Neural cell (in vitro differentiated cells): ENCODE data around the gene OR11A1. TPM values are rescaled to one million over a fixed set of nuclear protein-coding genes. Genes with fewer than 3 reads are reported as not detected.
"Not testable (repeated sequence)": the region's sequence is repeated elsewhere in the genome, so short reads cannot be mapped to it uniquely, and the experiment has no call there.

Experiments used
- H2AFZ ChIP-seq: fragments of 200-600, 300-800 bp; sonication (generic), shearing (Covaris generic); 2 replicates; pipeline ENCODE4 v1.6.0; 2014; ENCODE audit warnings: low read depth, mild to moderate bottlenecking, antibody characterized with exemption, low read length, moderate library complexity
- H3F3A ChIP-seq: fragments of 200-600 bp; shearing (Covaris generic); 2 replicates; pipeline ENCODE4 v1.6.1; 2016; ENCODE audit warnings: mild to moderate bottlenecking, moderate library complexity, mixed read lengths, antibody characterized with exemption, low read length; ENCODE audit not compliant: insufficient read depth, poor library complexity, severe bottlenecking
- H3K27ac ChIP-seq: fragments of 200-600, 300-800 bp; sonication (generic), shearing (Covaris generic); 2 replicates; pipeline ENCODE4 v1.5.1; 2014; ENCODE audit warnings: mild to moderate bottlenecking, low read length, moderate library complexity
- H3K27me3 ChIP-seq: fragments of 300-800, 200-600 bp; sonication (generic), shearing (Covaris generic); 2 replicates; pipeline ENCODE4 v1.6.0; 2014; ENCODE audit warnings: mild to moderate bottlenecking, low read depth, low read length, moderate library complexity; ENCODE audit not compliant: insufficient read depth
- H3K36me3 ChIP-seq: fragments of 300-800, 200-600 bp; sonication (generic), shearing (Covaris generic); 2 replicates; pipeline ENCODE4 v1.5.1; 2014; ENCODE audit warnings: mild to moderate bottlenecking, antibody characterized with exemption, low read length, moderate library complexity; ENCODE audit not compliant: insufficient read depth
- H3K4me2 ChIP-seq: fragments of 300-800, 200-600 bp; sonication (generic), shearing (Covaris generic); 2 replicates; pipeline ENCODE4 v1.6.0; 2014; ENCODE audit warnings: mild to moderate bottlenecking, low read length
- H3K4me3 ChIP-seq: fragments of 300-800, 200-600 bp; sonication (generic), shearing (Covaris generic); 2 replicates; pipeline ENCODE4 v1.5.1; 2014; ENCODE audit warnings: mild to moderate bottlenecking, low read length, moderate library complexity
- H3K79me2 ChIP-seq: fragments of 200-600 bp; shearing (Covaris generic); replicated peaks from 2 replicates; pipeline ENCODE4 v1.6.0; 2014; ENCODE audit warnings: mild to moderate bottlenecking, low read length, moderate library complexity; ENCODE audit not compliant: insufficient read depth
- H3K9ac ChIP-seq: fragments of 300-800, 200-600 bp; sonication (generic), shearing (Covaris generic); 2 replicates; pipeline ENCODE4 v1.6.1; 2016; ENCODE audit warnings: mild to moderate bottlenecking, low read length, mixed read lengths
- H3K9me2 ChIP-seq: fragments of 200-600 bp; shearing (Covaris generic); 2 replicates; pipeline ENCODE4 v1.6.1; 2016; ENCODE audit warnings: mild to moderate bottlenecking, low read length, mixed read lengths; ENCODE audit not compliant: insufficient read depth
- H3K9me3 ChIP-seq: fragments of 200-600, 300-800 bp; sonication (generic), shearing (Covaris generic); 2 replicates; pipeline ENCODE4 v1.6.1; 2016; ENCODE audit warnings: mild to moderate bottlenecking, mixed run types, low read length, moderate library complexity, mixed read lengths
- H4K20me1 ChIP-seq: fragments of 200-600 bp; shearing (Covaris generic); 2 replicates; pipeline ENCODE4 v1.6.1; 2016; ENCODE audit warnings: mild to moderate bottlenecking, mixed run types; ENCODE audit not compliant: insufficient read depth
- EP300 ChIP-seq: fragments of 450-650 bp; conservative IDR thresholded peaks from 2 replicates; pipeline ENCODE4 v1.6.1; 2014; ENCODE audit warnings: antibody characterized with exemption, mild to moderate bottlenecking, moderate library complexity; ENCODE audit not compliant: poor library complexity, severe bottlenecking
- EZH2 ChIP-seq: fragments of 200-600, 300-800 bp; shearing (Covaris generic), sonication (generic); IDR thresholded peaks from 2 replicates; pipeline ENCODE4 v1.6.1; 2014; ENCODE audit warnings: antibody characterized with exemption, low read length, borderline replicate concordance, mild to moderate bottlenecking; ENCODE audit not compliant: insufficient read depth, poor library complexity, severe bottlenecking
- MXI1 ChIP-seq: fragments of 450-650 bp; conservative IDR thresholded peaks from 2 replicates; pipeline ENCODE4 v1.6.1; 2014; ENCODE audit warnings: antibody characterized with exemption, mild to moderate bottlenecking; ENCODE audit not compliant: poor library complexity, severe bottlenecking
- POLR2AphosphoS5 ChIP-seq: IDR thresholded peaks from 2 replicates; pipeline ENCODE4 v1.6.1; 2012
- RAD21 ChIP-seq: fragments of 450-650 bp; conservative IDR thresholded peaks from 2 replicates; pipeline ENCODE4 v1.6.1; 2014; ENCODE audit warnings: antibody characterized with exemption, mild to moderate bottlenecking, moderate library complexity
- SMC3 ChIP-seq: fragments of 450-650 bp; conservative IDR thresholded peaks from 2 replicates; pipeline ENCODE4 v1.6.1; 2014; ENCODE audit warnings: antibody characterized with exemption, mild to moderate bottlenecking, moderate library complexity; ENCODE audit not compliant: poor library complexity
- TAF1 ChIP-seq: IDR thresholded peaks from 2 replicates; pipeline ENCODE4 v1.6.1; 2012; ENCODE audit warnings: low read depth
- polyA plus RNA-seq: library from polyadenylated mRNA; depleted of rRNA; stranded (reverse); fragments of >200 nt; gene quantifications from 2 replicates; pipeline ENCODE4 v1.2.3, GENCODE V29; 2014
- TF ChIP-seq, protein P1 (sequence below): fragments of 450-650 bp; IDR thresholded peaks from 2 replicates; pipeline ENCODE4 v1.5.1; 2014; ENCODE audit warnings: antibody characterized with exemption, mild to moderate bottlenecking, moderate library complexity; ENCODE audit not compliant: poor library complexity, severe bottlenecking
- TF ChIP-seq, protein P2 (sequence below): IDR thresholded peaks from 2 replicates; pipeline ENCODE4 v1.6.1; 2012; ENCODE audit warnings: borderline replicate concordance

Gene OR11A1
- polyA plus RNA-seq, 1 donor from 2014 or later, result not detected

DNA sequence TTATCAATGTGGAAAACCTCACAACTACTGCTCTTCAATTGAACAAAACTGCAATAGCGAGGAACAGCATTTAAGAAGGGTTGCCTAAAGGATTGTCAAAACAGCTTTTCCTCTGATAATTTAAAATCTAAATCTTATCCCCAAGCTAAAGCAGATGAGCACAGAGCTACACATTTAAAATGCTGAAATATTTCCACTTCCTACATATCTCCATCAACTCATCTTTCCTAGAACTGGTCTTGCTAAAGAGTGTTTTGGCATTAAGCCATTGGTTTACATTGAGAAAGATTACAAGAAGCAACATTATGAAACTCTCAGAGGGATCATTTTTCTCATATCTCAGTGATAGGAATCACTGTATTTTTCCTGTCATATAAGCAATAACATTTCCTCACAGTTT, 14.2 kb downstream of the OR11A1 start:
- no peaks in the 10 kb centered on the region for H3F3A ChIP-seq
- H3K36me3 ChIP-seq, result no peaks in the 10 kb centered on the region
- H3K9me3 ChIP-seq, result no peaks in the 10 kb centered on the region
- TF ChIP-seq SMC3, result no peak
- no peak for TF ChIP-seq EZH2
- TF ChIP-seq, protein P1, sequence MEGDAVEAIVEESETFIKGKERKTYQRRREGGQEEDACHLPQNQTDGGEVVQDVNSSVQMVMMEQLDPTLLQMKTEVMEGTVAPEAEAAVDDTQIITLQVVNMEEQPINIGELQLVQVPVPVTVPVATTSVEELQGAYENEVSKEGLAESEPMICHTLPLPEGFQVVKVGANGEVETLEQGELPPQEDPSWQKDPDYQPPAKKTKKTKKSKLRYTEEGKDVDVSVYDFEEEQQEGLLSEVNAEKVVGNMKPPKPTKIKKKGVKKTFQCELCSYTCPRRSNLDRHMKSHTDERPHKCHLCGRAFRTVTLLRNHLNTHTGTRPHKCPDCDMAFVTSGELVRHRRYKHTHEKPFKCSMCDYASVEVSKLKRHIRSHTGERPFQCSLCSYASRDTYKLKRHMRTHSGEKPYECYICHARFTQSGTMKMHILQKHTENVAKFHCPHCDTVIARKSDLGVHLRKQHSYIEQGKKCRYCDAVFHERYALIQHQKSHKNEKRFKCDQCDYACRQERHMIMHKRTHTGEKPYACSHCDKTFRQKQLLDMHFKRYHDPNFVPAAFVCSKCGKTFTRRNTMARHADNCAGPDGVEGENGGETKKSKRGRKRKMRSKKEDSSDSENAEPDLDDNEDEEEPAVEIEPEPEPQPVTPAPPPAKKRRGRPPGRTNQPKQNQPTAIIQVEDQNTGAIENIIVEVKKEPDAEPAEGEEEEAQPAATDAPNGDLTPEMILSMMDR, result no peak
- TF ChIP-seq TAF1, result no peak
- no peak overlapping the region for H3K4me2 ChIP-seq
- no peaks in the 10 kb centered on the region for H3K9me2 ChIP-seq
- no peaks in the 10 kb centered on the region for H3K27me3 ChIP-seq
- H3K4me3 ChIP-seq, result no peak overlapping the region
- H3K27ac ChIP-seq, result no peak overlapping the region
- no peaks in the 10 kb centered on the region for H3K79me2 ChIP-seq
- no peak overlapping the region for H3K9ac ChIP-seq
- H2AFZ ChIP-seq, result no peak overlapping the region
- no peaks in the 10 kb centered on the region for H4K20me1 ChIP-seq

DNA sequence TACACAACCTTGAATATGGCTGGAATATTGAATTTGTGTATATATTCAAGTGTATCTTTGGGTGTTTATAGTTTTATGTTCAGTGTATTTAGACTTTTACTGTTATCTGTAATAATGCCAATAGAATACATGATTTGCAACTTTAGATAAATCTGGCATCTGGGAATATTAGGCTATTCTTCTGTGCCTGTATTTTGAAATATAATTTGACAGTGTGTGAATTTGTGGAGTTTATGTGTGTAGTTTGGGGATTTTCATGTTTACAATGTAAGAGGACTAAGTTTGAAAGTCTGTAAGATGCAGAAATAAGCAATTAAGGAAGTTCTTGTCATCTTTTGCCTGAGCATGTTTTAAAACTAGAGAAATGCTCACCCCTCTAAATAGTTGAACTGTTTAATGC, 17.9 kb downstream of the OR11A1 start, which contains the start of gene OR10C1:
TSS of gene OR10C1 (plus strand) at position 301 of the 400 bp plus-strand sequence. CDS start 710 bp downstream, outside the sequence.
- no peak within 1 kb of the TSS for H3K27ac ChIP-seq
- H3K9me2 ChIP-seq, result no peaks in the 10 kb centered on the region
- H3K36me3 ChIP-seq, result no peaks in the 10 kb centered on the region
- H3K4me3 ChIP-seq, result no peak within 1 kb of the TSS
- no peaks in the 10 kb centered on the region for H3K9me3 ChIP-seq
- H2AFZ ChIP-seq, result no peak within 1 kb of the TSS
- no peaks in the 10 kb centered on the region for H3K79me2 ChIP-seq
- no peak within 1 kb of the TSS for H3K9ac ChIP-seq
- no peaks in the 10 kb centered on the region for H3K27me3 ChIP-seq
- no peaks in the 10 kb centered on the region for H4K20me1 ChIP-seq
- no peak within 1 kb of the TSS for H3K4me2 ChIP-seq
- H3F3A ChIP-seq, result no peaks in the 10 kb centered on the region
- TF ChIP-seq SMC3, result no peak
- no peak for TF ChIP-seq EZH2
- no peak for TF ChIP-seq EP300
- TF ChIP-seq POLR2AphosphoS5, result no peak
- no peak for TF ChIP-seq RAD21
- TF ChIP-seq TAF1, result no peak
- TF ChIP-seq, protein P2, sequence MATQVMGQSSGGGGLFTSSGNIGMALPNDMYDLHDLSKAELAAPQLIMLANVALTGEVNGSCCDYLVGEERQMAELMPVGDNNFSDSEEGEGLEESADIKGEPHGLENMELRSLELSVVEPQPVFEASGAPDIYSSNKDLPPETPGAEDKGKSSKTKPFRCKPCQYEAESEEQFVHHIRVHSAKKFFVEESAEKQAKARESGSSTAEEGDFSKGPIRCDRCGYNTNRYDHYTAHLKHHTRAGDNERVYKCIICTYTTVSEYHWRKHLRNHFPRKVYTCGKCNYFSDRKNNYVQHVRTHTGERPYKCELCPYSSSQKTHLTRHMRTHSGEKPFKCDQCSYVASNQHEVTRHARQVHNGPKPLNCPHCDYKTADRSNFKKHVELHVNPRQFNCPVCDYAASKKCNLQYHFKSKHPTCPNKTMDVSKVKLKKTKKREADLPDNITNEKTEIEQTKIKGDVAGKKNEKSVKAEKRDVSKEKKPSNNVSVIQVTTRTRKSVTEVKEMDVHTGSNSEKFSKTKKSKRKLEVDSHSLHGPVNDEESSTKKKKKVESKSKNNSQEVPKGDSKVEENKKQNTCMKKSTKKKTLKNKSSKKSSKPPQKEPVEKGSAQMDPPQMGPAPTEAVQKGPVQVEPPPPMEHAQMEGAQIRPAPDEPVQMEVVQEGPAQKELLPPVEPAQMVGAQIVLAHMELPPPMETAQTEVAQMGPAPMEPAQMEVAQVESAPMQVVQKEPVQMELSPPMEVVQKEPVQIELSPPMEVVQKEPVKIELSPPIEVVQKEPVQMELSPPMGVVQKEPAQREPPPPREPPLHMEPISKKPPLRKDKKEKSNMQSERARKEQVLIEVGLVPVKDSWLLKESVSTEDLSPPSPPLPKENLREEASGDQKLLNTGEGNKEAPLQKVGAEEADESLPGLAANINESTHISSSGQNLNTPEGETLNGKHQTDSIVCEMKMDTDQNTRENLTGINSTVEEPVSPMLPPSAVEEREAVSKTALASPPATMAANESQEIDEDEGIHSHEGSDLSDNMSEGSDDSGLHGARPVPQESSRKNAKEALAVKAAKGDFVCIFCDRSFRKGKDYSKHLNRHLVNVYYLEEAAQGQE, result no peak
- TF ChIP-seq MXI1, result no peak
- TF ChIP-seq, protein P1, result no peak

DNA sequence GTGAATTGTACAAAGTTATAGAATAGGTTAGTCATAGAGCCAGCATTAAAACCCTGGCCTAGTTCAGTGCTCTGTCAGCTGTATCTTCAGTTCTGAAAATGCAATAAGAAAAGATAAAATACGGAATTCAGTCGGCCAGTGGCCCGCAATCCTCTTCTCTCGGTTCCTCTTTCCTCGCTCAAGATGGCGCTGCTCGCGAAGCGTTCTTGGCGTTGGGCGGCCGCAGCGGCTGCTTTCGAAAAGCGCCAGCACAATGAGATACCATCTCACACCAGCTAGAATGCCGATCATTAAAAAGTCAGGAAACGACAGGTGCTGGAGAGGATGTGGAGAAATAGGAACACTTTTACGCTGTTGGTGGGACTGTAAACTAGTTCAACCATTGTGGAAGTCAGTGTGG, 20.1 kb downstream of the OR11A1 start:
- H2AFZ ChIP-seq, H3K9me2 ChIP-seq, H3K27me3 ChIP-seq, H4K20me1 ChIP-seq, H3K79me2 ChIP-seq, H3K4me2 ChIP-seq, H3K4me3 ChIP-seq, H3K27ac ChIP-seq, H3F3A ChIP-seq, H3K36me3 ChIP-seq, H3K9ac ChIP-seq, H3K9me3 ChIP-seq: not testable (repeated sequence)
